Endodermal cell (in vitro differentiated cells): ENCODE data around the gene TRMT112. TPM values are rescaled to one million over a fixed set of nuclear protein-coding genes. Genes with fewer than 3 reads are reported as not detected.
A peak's percentile ranks its signal among the peaks of the same experiment; 100 is the strongest.

Experiments used
- DNase-seq: peaks from one replicate; pipeline ENCODE4 v3.0.0-alpha.2; 2017
- H3K27ac ChIP-seq: 2 replicates; pipeline ENCODE4 v1.5.1; 2013; ENCODE audit warnings: mild to moderate bottlenecking, low read depth, low read length, moderate library complexity
- H3K27me3 ChIP-seq: 2 replicates; pipeline ENCODE4 v1.6.1; 2013; ENCODE audit warnings: mild to moderate bottlenecking, low read length, moderate library complexity; ENCODE audit not compliant: insufficient read depth, control insufficient read depth, poor library complexity, severe bottlenecking
- H3K36me3 ChIP-seq: 2 replicates; pipeline ENCODE4 v1.7.0; 2013; ENCODE audit warnings: mild to moderate bottlenecking, low read length, moderate library complexity; ENCODE audit not compliant: control insufficient read depth, insufficient read depth
- H3K4me1 ChIP-seq: one replicate; pipeline ENCODE4 v1.7.0; 2013; ENCODE audit warnings: low read length; ENCODE audit not compliant: control insufficient read depth, insufficient read depth
- H3K4me3 ChIP-seq: 2 replicates; pipeline ENCODE4 v1.5.1; 2013; ENCODE audit warnings: mild to moderate bottlenecking, low read length, moderate library complexity
- H3K9ac ChIP-seq: 2 replicates; pipeline ENCODE4 v1.6.1; 2013; ENCODE audit warnings: mild to moderate bottlenecking, low read length, moderate library complexity; ENCODE audit not compliant: poor library complexity, severe bottlenecking; ENCODE audit errors: extremely low read depth
- H3K9me3 ChIP-seq: 2 replicates; pipeline ENCODE4 v1.6.1; 2013; ENCODE audit warnings: mild to moderate bottlenecking, low read length, moderate library complexity; ENCODE audit not compliant: control insufficient read depth
- H3K27ac Mint-ChIP-seq: 2 replicates; pipeline ENCODE4 v1.8.0; 2020; ENCODE audit warnings: mixed read lengths
- H3K27me3 Mint-ChIP-seq: 2 replicates; pipeline ENCODE4 v1.8.0; 2021; ENCODE audit warnings: mild to moderate bottlenecking, mixed read lengths; ENCODE audit not compliant: insufficient read depth
- H3K36me3 Mint-ChIP-seq: 2 replicates; pipeline ENCODE4 v1.8.0; 2020; ENCODE audit warnings: low read depth, mixed read lengths
- H3K4me1 Mint-ChIP-seq: 2 replicates; pipeline ENCODE4 v1.8.0; 2020; ENCODE audit warnings: mixed read lengths
- H3K4me3 Mint-ChIP-seq: 2 replicates; pipeline ENCODE4 v1.8.0; 2020; ENCODE audit warnings: mild to moderate bottlenecking, moderate library complexity, mixed read lengths
- H3K9me3 Mint-ChIP-seq: 2 replicates; pipeline ENCODE4 v1.8.0; 2020; ENCODE audit warnings: mild to moderate bottlenecking, mixed read lengths
- WGBS, 2 experiments: methylation state at CpG; one replicate each; pipeline versions ENCODE4 v1.1.5 to v1.1.7; 2013; ENCODE audit warnings: missing lambda C conversion rate in 2 of 2, mixed read lengths in 1 of 2; ENCODE audit not compliant: insufficient coverage in 1 of 2, insufficient read length in 1 of 2; 5-methylcytosine and 5-hydroxymethylcytosine counted together
- total RNA-seq, 2 donors: library from RNA; stranded (reverse); fragmentation: NEBNext Ultra II Directional in 1 of 2; extraction: Animal tissue kit (Norgen Biotek cat#: 25700) in 1 of 2; gene quantifications; 2 replicates in 1 of 2; 3 replicates in 1 of 2; pipeline ENCODE4 v1.2.1, GENCODE V29; 2021
- TF ChIP-seq, protein P1 (sequence below): fragments of 200-600 bp; sonication (generic); conservative IDR thresholded peaks from 2 replicates; pipeline ENCODE4 v1.5.0; 2021; ENCODE audit warnings: antibody characterized with exemption, mild to moderate bottlenecking

Gene TRMT112
- total RNA-seq, 2 donors from 2014 or later = 265 to 352 TPM

DNA sequence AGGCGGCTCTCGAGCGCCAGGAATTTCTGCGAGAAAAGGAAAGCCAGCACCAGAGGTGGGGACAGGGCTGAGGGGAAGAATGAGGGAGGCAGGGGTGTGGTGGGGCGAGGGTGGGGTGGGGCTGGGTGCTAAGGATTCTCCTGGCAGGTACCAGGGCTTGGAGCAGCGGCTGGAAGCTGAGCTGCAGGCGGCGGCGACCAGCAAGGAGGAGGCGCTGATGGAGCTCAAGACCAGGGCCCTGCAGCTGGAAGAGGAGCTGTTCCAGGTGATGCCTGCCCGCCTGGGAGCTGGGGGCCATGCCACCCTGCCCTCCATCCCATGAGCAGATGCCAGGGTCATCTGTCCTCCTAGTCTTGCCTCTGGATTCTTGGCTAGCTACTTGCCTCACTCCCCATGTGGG is 32.0 kb upstream of the TRMT112 start:
- Histone ChIP-seq H3K27me3 (no peaks in the 10 kb centered on the region), H3K9ac (no peak overlapping the region), H3K9me3 (no peaks in the 10 kb centered on the region), H3K4me3 (no peak overlapping the region), H3K4me1 (no peaks in the 10 kb centered on the region), H3K27ac (no peak overlapping the region), H3K36me3 (no peaks in the 10 kb centered on the region)
- Mint-ChIP-seq H3K4me1 (no peaks in the 10 kb centered on the region), H3K36me3 (peaks cover 3% of the 10 kb centered on the region), H3K9me3 (no peaks in the 10 kb centered on the region), H3K27me3 (no peaks in the 10 kb centered on the region), H3K27ac (no peak overlapping the region), H3K4me3 (no peak overlapping the region)
- 91 to 98% methylated on average over 6 to 11 of the region's 11 CpGs for WGBS, 2 experiments
- TF ChIP-seq, protein P1, sequence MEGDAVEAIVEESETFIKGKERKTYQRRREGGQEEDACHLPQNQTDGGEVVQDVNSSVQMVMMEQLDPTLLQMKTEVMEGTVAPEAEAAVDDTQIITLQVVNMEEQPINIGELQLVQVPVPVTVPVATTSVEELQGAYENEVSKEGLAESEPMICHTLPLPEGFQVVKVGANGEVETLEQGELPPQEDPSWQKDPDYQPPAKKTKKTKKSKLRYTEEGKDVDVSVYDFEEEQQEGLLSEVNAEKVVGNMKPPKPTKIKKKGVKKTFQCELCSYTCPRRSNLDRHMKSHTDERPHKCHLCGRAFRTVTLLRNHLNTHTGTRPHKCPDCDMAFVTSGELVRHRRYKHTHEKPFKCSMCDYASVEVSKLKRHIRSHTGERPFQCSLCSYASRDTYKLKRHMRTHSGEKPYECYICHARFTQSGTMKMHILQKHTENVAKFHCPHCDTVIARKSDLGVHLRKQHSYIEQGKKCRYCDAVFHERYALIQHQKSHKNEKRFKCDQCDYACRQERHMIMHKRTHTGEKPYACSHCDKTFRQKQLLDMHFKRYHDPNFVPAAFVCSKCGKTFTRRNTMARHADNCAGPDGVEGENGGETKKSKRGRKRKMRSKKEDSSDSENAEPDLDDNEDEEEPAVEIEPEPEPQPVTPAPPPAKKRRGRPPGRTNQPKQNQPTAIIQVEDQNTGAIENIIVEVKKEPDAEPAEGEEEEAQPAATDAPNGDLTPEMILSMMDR = no peak
- DNase-seq = no peak

DNA sequence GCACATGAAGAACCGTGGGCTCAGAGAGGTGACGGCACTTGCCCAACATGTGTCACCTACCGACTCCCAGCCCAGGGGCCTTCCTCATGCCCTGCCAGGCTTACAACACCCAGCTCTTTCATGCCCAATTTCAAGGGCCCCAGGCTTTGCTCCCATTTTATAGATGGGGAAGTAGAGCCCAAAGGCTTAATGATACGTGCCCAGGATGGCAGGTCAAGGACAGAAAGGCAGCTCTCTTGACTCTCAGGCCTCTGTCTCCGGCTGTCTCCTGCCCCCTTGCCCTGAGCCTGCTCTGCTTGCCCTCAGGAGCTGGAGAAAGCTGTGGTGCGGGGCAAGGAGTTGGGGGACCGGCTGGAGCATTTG is 31.6 kb upstream of the TRMT112 start:
- Mint-ChIP-seq H3K27me3 (no peaks in the 10 kb centered on the region), H3K4me3 (no peak overlapping the region), H3K36me3 (peaks cover 3% of the 10 kb centered on the region), H3K27ac (no peak overlapping the region), H3K9me3 (no peaks in the 10 kb centered on the region), H3K4me1 (no peaks in the 10 kb centered on the region)
- DNase-seq = no peak
- Histone ChIP-seq H3K27ac (no peak overlapping the region), H3K9ac (no peak overlapping the region), H3K36me3 (no peaks in the 10 kb centered on the region), H3K9me3 (no peaks in the 10 kb centered on the region), H3K4me3 (no peak overlapping the region), H3K4me1 (no peaks in the 10 kb centered on the region), H3K27me3 (no peaks in the 10 kb centered on the region)
- TF ChIP-seq, protein P1 = no peak
- 97 to 100% methylated on average over 3 to 7 of the region's 7 CpGs for WGBS, 2 experiments

DNA sequence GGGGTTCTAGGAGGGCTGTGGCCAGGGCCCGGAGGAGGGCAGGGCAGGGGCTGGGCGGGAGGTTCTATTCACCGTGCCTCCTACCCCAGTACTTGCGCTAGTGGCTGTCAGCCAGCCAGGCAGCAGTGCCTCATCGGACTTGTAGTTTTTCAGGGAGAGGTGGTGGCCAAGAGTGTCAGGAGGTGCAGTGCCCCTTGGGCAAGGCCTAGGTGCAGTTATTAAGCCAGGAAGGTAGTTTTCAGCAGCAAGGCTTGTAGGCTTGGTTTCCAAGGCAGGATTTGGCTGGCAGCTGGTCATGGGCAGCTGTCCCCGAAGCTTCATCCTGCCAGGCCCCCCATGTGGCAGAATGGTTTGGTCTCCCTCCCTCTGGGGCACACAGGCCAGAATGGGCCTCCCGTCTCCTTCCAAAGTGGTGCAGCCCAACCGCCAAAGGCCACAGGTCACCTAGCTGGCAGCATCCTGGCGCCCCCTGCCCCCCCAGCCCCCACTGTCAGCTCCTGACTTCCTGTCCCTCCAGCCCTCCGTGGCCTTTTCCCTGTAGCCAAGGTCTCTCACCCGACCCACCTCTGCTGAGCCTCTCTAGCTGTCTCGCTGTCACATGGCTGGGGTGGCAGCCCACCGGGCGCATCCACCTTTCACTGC is 31.1 kb upstream of the TRMT112 start:
- Mint-ChIP-seq H3K4me1 (no peaks in the 10 kb centered on the region), H3K4me3 (no peak overlapping the region), H3K36me3 (peaks cover 3% of the 10 kb centered on the region), H3K9me3 (no peaks in the 10 kb centered on the region), H3K27me3 (no peaks in the 10 kb centered on the region), H3K27ac (no peak overlapping the region)
- Histone ChIP-seq H3K27me3 (no peaks in the 10 kb centered on the region), H3K9ac (no peak overlapping the region), H3K4me1 (no peaks in the 10 kb centered on the region), H3K27ac (peak overlapping the region; percentile 53), H3K9me3 (no peaks in the 10 kb centered on the region), H3K4me3 (no peak overlapping the region), H3K36me3 (no peaks in the 10 kb centered on the region)
- peak; percentile 58 for DNase-seq
- TF ChIP-seq, protein P1 = no peak
- 85% methylated on average over 5 to 14 of the region's 14 CpGs for WGBS, 2 experiments
